ENCODE measurements around the gene DOHH. TPM values are rescaled to one million over a fixed set of nuclear protein-coding genes. Genes with fewer than 3 reads are reported as not detected.

Gene DOHH, protein sequence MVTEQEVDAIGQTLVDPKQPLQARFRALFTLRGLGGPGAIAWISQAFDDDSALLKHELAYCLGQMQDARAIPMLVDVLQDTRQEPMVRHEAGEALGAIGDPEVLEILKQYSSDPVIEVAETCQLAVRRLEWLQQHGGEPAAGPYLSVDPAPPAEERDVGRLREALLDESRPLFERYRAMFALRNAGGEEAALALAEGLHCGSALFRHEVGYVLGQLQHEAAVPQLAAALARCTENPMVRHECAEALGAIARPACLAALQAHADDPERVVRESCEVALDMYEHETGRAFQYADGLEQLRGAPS
- total RNA-seq, result 15.8 TPM

DNA sequence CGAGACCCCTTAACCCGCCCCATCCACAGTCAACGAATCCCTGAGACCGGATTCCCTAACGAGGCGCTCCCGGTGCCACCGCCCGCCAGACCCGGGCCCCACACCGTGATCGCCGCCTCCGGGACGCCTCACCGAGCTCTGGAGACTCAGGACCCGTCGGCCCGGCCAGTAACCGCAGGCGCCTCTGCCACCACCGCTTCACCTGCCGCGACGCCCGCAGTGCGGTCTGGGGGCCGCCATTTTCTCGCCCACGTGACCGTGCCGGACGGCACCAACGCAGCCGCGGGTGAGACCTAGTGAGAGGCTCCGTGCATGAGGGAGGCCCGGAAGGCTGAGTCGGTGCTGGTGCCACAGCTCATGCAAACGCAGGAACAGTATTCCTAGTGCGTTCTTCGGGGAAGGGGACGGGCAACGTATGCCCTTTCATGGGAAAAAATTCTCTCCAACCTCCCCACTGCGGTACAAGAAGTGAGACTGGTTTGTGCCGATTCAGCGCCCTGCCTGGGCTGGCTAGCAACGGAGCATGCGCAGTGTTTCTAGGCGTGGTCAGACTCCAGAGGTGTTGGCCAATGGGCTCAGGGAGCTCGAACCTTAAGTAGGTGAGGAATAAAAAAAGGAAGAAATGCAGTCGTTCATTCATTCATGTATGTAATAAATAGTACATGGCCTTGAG lies at the start of gene DOHH:
TSS of gene DOHH (minus strand) at position 246 of the 673 bp plus-strand sequence. CDS start 3,860 bp downstream, outside the sequence.
- peak; percentile 99 for DNase-seq

DNA sequence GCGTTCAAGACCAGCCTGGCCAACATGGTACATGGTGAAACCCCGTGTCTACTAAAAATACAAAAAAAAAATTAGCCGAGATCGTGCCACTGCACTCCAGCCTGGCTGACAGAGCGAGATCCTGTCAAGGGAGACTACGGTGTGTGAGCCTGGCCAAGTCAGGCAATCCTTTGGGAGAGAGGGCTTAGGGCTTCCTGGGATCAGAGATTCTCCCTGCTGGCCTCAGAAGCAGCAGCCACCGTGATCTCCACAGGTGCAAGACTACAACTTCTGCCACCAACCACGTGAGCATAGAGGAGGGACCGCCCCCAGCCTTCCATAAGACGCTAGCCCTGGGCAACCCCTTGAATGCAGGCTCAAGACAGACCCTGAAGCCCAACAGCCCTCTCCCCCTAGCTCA lies 49.3 kb upstream of the DOHH start:
- no peak for DNase-seq

DNA sequence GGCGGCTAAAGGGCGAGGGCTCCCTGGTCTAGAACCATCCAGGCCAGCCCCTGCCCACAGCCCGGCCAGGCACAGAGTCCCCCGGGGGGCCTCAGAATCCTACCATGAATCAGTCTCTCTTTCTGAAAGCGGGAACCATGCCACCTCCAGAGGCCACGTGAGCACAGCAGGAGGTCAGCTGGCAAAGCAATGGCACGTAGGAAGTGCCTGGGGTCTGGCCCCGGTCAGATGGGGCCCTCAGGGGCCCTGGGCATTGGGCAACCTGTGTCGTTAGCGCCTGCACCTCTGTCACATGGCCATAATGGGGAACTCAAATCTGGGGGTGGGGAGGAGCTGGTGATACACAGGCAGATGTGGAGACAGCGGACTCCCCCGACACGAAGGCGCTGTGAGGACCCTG lies 48.1 kb upstream of the DOHH start:
- no peak for DNase-seq

DNA sequence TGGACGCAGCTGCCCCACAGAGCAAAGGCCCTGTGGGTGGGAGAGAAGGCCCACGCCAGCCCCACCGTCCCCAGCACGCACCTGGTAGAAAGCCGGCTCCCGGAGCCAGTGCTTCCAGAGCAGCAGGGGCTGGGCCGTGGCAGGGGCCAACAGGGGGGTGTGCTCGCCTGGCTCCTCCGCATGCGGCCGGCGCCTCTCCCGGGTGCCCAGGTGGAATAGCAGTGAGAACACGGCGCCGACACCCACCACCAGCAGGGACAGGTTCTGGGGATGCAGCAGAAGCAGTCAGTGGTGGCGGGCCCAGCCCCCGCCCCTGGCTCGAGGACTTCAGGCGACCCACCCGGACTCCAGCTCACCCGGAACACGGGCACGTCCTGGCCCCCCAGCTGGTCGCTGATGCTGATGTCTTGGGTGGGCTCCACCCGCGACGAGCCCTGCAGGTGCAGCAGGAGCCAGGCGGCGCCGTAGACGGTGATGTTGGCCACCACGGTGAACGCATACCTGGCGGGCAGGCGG lies 47.4 kb upstream of the DOHH start:
- DNase-seq, result no peak

DNA sequence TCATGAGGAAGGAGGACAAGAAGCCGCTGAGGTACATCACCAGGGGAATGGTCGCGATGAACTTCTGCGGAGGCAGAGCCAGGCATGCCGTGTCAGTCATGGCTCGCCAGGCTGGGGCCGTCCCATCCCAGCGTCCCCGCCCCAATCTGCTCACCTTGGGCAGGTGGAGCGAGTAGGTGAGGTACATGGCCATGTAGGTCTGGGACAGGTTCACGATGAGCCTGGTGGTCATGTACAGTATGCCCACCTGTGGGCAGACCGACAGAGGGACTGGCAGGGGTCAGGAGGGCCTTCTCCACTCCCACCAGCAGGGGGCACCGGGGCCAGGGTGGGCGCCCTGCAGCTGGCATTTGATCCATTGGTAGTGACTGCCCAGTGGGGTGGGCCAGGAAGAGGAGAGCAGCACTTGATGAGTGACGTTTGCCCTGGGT lies 46.8 kb upstream of the DOHH start:
- no peak for DNase-seq

DNA sequence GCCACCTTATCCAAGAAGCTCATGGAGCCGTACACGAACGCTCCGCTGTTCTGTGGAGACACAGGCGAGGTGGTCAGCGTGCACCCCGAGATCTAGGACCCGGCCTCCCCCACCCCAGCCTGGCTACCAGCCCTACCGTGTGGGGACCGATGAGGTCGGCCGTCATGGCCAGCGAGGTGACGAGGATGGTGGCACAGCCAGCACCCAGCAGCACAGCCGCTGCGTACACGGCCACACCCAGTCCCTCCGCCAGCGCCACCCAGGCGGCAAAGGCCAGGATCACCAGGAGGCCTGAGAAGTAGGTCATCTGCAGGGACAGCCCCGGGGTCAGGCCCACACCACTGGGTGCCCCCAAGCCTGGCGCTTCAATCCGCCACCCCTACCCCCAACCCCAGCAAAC lies 45.6 kb upstream of the DOHH start:
- no peak for DNase-seq

DNA sequence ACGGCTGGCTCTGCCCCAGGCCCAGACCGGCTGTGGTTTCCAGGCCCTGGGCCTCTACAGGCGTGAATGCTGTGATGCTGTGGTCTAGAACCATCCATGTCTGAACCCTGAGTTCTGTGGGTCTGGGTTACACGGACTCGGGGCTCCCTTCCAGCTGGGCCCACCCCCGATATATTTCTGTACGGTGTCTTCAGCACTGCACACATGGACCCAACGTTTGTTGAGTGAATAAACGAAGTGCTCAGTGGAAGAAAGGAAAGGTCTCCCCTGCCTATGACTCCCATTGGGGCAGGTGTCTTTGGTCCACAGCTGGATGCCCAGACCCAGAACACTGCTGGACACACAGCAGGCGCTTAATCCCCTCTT lies 45.2 kb upstream of the DOHH start:
- no peak for DNase-seq

DNA sequence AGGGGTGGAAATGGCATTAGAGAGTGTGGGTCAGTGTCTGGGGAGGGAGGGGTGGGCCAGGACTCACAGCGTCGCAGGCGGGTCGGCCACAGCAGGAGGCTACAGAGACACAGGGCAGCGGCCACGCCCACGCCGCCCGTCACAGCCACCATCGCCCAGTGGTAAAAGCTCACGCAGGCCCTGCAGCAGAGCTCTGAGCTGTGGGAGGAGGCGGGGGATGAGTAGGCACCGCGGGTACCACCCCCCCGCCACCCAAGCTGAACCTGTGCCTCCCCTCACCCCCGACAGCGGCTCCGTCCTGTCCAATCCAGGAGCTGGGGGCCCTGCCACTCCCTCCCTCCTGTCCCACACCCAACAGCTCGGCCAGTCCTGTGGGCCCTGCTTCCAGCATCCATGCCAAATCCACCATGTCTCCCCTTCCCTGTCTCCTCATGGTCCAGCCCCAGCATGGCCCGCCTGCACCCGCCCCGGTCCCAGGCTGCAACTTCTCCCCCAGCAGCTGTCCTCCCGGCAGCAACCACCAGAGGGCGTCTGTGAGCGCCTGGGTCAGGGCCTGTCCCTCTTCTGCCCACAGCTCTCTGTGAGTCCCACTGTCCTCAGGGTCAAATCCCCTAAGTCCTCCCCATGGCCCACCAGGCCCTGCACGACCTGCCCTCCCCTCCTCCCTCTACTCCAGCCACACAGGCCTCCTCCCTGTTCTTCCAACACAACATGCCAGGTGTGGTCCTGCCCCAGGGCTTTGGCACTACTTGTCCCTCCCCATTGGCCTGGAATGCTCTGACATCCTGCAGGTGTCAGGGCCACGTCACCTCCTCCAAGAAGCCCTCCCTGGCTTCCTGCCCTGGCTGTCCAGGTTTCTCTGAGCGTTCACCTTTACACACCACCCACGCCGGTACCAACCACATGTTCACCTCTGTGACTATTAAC lies 44.5 kb upstream of the DOHH start:
- DNase-seq, result peak; percentile 63

DNA sequence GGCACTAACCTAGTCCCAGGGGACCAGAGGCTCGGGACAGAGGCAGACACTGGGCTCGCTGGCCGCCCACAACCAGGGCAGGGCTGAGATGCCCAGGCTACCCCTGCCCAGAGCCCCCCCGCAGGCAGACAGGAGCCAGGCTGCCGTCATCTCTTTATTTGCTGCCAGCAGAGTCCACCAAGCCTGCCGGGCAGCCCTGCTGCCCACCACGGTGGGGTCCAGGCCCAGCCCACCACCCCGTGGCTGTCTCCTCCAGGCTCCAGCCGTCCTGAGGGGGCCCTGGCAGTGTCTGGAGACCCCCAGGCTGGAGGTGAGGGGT lies 43.5 kb upstream of the DOHH start:
- no peak for DNase-seq

DNA sequence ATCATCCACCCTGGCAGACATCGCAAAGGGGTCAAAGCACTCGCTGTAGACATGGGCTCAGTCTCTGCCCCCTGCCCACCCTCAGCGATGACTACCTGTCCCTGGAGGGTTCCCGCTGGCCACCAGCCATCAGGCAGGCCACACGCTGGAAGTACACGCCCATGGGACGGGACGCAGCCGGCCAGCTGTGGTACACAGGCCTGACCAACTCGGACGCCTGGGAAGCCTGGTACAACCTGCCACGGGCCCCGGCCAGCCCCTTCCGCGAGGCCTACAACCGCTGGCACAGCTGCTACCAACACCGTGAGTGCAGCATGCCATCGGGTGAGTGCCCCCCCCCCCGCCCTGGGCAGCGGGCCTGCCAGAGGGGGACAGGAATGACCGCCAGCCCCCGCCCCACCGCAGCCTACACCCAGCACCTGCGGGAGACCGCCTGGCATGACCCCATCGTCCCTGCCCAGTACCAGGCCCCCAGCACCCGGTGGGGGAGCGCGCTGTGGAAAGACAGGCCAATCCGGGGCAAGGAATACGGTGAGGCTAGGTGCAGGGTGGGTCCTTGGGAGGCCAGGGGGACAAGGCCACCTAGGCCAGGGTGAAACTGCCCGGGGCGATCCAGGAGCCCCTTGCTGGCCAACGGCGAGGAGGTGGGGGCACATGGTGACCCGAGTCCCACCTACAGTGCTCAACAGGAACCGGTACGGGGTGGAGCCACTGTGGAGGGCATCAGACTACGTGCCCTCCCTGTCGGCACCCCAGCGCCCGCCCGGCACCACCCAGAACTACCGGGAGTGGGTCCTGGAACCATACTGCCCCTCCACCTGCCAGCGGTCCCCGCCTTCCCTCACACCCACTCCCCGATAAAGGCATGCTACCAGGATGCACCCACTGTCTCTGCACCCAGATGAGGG lies 42.9 kb upstream of the DOHH start:
- no peak for DNase-seq

DNA sequence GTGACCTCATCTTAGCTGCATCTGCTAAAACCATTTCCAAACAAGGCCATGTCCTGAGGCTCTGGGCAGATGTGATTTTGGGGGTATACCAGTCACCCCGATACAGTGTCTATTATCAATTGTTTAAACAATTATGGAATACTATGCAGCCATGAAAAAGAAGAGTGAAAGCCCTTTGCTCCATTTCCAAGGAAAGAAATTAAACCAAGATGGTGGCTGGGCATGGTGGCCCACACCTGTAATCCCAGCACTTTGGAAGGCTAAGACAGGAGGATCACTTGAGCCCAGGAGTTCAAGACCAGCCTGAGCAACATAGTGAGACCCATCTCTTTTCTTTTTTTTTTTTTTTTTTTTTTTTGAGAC lies 39.3 kb upstream of the DOHH start:
- no peak for DNase-seq

DNA sequence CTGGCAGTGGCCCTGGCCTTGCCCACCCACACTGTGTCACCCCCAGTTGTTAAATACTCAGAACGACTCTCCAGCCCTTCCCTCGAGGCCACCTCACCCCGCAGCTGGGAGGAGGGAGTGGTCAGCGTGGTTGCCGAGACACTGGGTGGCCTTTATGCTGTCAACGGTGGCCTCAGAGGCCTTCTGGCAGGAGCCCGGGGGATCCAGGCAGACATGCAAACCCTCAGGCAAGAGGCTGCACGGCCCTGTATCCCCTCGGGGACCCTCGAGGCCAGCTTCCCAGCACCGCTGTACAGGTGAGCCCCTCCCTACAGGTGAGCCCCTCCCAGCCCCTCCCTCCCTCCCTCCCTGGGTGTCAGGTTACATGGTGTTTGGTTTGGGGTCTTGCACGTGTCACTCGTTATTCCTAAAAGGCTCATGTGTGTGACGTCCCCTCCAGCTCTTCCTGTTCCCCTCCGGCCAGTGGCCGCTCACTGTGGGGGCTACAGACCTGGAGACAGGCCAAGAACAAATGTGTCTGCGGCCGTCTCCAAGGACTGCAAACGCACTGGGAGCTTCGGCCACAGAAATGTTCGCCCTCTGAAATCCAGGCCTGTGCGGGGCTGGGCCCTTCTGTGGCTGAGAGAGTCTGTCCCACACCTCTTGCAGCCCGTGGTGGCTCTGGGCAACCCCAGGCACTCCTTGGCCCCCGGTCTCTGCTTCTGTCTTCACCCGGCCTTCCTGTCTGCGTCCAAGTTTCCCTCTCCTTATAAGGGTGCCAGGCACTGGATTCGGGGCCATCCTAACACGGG lies 38.7 kb upstream of the DOHH start, which contains the start of gene TEKTIP1:
TSS of gene TEKTIP1 (plus strand) at position 210 of the 791 bp plus-strand sequence. CDS start at position 214, 4 bp downstream.
- no peak for DNase-seq

DNA sequence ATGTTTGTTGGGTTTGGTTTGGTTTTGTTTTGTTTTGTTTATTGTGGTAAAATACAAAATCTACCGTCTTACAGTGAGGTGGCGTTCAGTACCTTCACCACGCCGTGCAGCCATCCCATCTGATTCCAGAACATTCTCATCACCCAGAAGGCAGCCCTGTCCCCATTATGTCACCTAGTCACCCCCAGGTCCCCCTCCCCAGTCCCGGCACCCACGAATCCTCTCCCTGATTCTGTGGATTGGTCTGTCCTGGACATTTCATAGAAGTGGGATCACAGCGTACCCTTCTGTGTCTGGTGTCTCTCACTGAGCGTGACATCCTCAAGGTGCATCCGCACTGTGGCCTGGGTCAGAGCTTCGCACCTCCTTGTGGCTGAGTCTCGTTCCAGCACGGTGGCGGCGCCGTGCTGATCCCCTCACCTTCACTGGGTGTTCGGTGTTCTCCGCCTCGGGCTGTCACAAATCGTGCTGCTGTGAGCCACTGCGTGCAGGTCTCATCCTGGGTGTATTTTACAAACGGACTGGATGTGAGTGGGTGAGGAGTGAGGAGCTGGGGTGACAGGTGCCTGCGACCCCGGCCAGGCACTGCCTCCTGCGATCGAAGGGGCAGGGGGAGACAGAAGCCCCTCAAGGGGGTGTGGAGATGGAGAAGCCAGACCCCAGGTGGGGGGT lies 37.9 kb upstream of the DOHH start:
- no peak for DNase-seq

DNA sequence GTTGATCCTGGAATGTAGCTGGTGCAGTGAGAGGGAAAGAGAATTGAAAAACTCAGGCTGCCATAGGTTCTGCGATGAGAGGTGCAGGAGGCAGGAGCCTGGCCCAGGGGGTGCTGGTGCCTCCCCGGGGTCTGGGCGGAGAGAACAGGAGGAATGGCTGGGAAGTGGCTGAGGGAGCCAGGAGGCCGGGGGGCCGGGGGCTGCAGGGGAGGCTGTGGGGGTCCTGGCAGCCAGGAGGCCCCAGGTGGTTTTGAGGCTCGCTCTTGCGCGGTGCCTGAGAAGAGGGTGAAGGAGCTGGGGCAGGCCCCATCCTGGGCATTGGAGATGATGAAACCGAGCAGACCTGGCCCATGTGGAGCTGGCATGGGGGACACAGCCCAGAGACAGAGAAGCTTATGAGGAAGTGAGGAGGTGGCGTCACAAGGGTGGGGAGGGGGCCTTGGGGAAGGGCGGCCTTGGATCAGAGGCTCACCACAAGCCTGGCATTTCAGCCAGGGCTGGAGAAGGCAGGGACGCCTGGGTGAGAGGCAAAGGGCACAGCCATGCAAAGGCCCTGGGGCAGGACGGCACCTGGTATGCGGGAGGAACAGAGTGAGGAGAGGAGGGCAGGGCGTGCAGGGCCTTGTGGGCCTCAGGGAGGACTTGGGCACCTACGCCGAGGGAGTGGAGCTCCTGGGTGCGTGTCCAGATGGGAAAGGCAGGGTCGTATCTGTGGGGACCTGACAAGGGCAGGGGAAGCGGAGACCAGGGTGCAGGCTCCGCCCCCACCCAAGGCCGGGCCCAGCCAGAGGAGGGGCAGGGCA lies 37.2 kb upstream of the DOHH start:
- no peak for DNase-seq

DNA sequence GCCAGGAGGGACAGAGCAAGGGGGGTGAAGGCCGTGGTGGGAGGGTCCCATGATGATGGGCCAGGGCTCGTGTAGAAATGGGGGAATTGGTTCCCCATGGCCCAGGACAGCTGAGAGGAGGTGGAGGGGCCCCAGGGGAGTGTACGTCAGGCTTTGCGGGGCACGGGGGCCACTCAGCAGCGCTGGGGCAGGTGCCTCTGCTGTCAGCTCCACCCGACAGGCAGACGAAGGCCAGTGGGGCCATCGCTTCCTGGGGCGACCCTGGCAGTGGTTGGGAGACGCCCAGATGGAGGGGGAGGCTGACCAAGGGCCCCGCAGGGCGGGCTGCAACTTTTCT lies 36.6 kb upstream of the DOHH start:
- DNase-seq, result no peak

DNA sequence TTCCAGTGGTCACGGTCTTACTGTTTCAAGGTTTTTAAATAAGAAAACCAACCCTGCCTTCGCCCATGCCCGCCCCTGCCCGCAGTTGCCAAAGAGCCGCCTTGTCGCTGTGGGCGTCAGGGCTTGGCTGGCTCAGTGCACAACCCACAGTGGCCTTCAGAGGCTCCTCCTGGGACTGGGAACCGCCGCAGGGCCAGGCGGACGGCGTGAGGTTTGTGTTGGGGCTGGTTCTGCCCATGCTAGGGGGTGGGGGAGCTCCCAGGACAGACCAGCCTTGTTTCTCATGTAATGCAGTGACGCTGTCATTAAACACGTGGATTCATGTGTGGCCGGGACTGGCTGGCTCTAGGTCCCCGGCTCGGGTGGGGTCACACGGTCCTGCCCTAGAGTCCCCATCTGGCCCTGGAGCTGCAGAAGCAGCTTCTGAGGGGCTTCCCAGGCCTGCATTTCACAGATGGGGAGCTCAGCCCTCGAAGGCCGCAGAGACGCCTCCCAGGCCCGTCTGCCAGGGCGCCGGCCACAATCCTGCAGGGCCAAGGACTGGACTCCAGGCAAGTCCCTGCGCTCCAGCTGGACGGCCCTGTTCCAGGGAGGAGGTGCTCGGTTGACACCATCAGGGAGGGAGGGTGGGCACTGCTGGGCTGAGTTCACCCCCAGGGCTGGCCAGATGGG lies 36.1 kb upstream of the DOHH start:
- no peak for DNase-seq

DNA sequence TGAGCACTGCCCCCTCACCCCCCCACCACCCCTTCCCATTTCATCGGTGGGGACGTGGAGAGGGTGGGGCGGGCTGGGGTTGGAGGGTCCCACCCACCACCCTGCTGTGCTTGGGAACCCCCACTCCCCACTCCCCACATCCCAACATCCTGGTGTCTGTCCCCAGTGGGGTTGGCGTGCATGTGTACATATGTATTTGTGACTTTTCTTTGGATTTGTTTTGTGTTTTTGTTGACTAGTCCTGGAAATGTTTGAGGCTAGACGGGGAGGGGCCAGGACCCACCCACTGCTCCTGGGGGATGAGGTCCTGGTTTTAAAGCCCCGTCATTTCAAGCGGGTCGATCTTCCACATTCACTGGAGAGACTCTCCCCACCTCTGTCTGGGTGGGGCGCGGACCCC lies 35.5 kb upstream of the DOHH start:
- DNase-seq, result no peak

DNA sequence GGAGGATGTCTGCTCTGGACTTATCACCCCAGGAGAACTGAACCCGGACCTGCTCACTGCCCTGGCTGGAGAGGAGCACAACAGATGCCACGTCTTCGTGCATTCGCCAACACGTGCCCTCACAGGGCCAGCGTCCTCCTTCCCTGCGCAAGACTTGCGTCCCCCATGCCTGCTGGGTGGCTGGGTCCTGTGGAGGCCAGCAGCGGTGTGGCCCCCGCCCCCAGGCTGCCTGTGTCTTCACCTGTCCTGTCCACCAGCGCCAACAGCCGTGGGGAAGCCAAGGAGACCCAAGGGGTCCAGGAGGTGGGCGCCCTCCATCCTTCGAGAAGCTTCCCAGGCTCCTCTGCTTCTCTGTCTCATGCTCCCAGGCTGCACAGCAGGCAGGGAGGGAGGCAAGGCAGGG lies 35.1 kb upstream of the DOHH start:
- no peak for DNase-seq

DNA sequence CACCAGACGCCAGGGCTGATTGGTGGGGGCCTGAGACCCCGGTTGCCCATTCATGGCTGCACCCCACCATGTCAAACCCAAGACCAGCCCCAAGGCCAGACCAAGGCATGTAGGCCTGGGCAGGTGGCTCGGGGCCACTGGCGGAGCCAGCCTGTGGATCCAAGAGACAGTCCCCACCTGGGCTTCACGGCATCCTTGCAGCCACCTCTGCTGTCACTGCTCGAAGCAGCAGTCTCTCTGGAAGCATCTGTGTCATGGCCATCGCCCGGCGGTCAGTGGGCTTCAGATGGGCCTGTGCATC lies 34.7 kb upstream of the DOHH start:
- no peak for DNase-seq

Measured in tongue (tissue), 2 donors.